PC-3 (cell line): Measurements from ENCODE around the gene UBE3A.

ENCODE experiments used
- CTCF ChIP-seq: fragments of 300-600 bp; sonication (generic); conservative IDR thresholded peaks from 2 replicates; pipeline ENCODE4 v1.5.1; 2017; ENCODE audit warnings: antibody characterized with exemption, low read depth, mild to moderate bottlenecking, low read length
- EZH2 ChIP-seq: fragments of 300-600 bp; sonication (generic); IDR thresholded peaks from one replicate; pipeline ENCODE4 v1.6.1; 2017; ENCODE audit warnings: antibody characterized with exemption, mild to moderate bottlenecking, low read length; ENCODE audit not compliant: unreplicated experiment
- EZH2phosphoT487 ChIP-seq: fragments of 300-600 bp; sonication (generic); IDR thresholded peaks from 2 replicates; pipeline ENCODE4 v1.6.1; 2018; ENCODE audit warnings: mild to moderate bottlenecking, antibody characterized with exemption, low read length, borderline replicate concordance

DNA sequence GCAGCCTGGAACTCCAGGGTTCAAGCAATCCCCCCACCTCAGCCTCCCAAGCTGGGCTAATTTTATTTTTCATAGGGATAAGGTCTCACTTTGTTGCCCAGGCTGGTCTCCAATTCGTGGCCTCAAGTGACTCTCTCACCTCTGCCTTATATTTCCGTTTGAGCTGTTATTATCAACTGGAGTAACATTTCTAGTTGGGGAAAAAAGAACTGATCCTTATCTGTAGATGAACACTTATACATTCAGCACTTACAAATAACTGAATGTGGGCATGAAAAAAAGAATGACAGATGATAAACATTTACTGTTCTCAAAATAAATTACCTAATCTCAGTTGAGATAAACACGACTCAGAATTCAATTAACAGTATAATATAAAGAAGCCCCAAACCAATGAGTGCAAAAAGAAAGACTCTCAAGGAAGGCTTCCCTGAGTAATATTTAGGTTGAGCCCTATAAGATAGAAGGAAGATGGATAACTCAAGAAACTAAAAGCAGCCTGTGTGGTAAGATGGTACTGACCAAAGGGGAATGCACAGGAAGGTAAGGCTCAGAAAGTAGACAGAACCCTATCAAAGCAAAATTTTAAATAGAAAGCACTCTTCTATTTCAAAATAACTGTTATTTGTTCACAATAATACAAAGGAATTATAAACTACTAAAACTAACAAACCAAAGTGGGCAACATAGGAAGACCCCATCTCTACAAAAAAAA is 11.8 kb downstream of the UBE3A start:
- TF ChIP-seq CTCF (no peak), EZH2phosphoT487 (no peak), EZH2 (no peak)
